ENCODE data around the gene PLEK2.

PLEK2 gene

DNA sequence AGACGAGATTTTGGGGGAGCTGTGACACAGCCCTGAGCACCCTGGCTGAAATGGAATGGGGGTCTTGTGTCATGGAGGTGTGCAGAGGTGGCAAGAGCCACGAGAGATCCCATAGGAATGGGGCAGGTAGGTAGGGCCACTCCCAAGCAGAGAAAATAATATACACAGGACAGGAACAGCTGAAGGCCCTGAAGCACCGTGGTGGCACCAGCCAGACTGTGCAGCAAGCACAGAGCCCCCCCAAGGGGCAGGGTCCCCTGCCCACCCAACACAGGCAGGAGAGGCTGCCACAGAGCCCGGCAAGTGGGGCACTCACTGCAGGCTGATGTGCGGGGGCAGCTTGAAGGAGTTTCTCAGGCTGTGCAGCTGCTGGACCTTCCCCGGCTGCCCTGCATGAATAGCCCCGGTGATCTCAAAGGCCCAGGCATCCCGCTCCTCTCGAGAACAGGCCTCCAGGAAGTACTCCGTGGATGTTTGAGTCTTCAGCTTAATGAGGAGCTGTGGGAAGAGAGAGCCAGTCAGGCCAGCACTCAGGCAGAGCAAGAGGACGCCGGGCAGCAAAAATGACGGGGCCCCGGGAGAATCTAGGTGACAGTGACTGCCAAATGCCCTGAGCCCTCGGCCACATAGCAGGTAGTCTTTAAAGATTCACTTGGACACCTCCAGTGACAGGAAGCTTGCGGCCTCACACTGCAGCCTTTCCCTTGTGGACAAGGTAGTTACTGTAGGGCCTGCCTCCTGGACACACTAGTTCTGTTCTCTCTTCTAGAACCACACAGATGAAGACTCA, 16.7 kb downstream of the PLEK2 start:
- Histone ChIP-seq H3K4me3 (replicated peaks; ENCODE audit: low read depth, low read length) (no peak overlapping the region), H3K36me3 (ENCODE audit: control insufficient read depth, insufficient read depth, low read length) (no peaks in the 10 kb centered on the region), H3K27me3 (replicated peaks; ENCODE audit: control insufficient read depth, insufficient read depth, low read length) (peaks cover 1% of the 10 kb centered on the region)
- no peak for DNase-seq (ENCODE audit: extremely low read depth, insufficient read length)
- no peak for TF ChIP-seq CTCF (IDR thresholded peaks at IDR 0.05; ENCODE audit: insufficient read depth, low read length, poor library complexity, severe bottlenecking)

DNA sequence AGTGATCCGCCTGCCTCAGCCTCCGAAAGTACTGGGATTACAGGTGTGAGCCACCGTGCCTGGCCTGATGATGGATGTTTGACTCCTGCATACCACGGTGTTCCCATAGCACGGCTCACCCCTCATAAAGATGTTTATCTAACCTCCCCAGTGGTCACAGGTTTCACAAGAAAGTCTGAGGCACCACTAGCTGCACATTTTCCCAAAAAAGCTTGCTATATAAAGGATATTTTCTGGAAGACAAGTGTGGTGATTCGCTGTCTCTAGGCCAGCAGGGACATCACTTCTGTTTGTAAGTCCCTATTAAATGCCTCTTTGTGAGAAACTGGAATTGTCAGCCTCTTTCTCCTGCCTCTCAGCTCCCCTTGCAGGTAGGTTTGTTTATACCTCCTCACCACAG, 18.3 kb downstream of the PLEK2 start:
- no peaks in the 10 kb centered on the region for H3K36me3 ChIP-seq (ENCODE audit: control insufficient read depth, insufficient read depth, low read length)
- no peaks in the 10 kb centered on the region for H3K27me3 ChIP-seq (replicated peaks; ENCODE audit: control insufficient read depth, insufficient read depth, low read length)
- DNase-seq (ENCODE audit: extremely low read depth, insufficient read length), result no peak
- no peak for TF ChIP-seq CTCF (IDR thresholded peaks at IDR 0.05; ENCODE audit: insufficient read depth, low read length, poor library complexity, severe bottlenecking)
- no peak overlapping the region for H3K4me3 ChIP-seq (replicated peaks; ENCODE audit: low read depth, low read length)

GRCh38 chr14:67392800-67393199, 19.2 kb downstream of the PLEK2 start:
- no peak overlapping the region for H3K4me3 ChIP-seq (replicated peaks; ENCODE audit: low read depth, low read length)
- no peak for TF ChIP-seq CTCF (IDR thresholded peaks at IDR 0.05; ENCODE audit: insufficient read depth, low read length, poor library complexity, severe bottlenecking)
- H3K27me3 ChIP-seq (replicated peaks; ENCODE audit: control insufficient read depth, insufficient read depth, low read length), result no peaks in the 10 kb centered on the region
- H3K36me3 ChIP-seq (ENCODE audit: control insufficient read depth, insufficient read depth, low read length), result peaks cover 3% of the 10 kb centered on the region
- DNase-seq (ENCODE audit: extremely low read depth, insufficient read length), result no peak

DNA sequence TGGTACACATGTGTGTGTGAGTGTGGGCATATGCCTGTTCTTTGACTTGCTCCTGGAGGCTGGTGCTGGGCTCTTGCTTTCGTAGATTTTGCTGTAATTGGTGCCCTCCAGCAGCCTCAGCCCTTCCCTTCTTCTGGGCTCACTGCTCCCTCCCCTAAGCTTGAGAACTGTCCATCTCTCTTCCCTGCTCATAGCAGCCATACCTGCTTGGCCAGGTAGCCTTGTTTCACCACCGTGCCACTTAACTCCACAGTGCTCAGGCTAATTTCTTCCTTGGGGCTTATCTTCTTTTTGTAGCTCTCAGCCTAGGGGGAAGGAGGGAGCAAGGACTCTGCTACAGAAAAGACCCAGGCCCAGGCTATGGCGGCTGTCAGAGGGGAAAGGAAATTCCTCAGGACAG, 19.8 kb downstream of the PLEK2 start:
- peaks cover 3% of the 10 kb centered on the region for H3K36me3 ChIP-seq (ENCODE audit: control insufficient read depth, insufficient read depth, low read length)
- DNase-seq (ENCODE audit: extremely low read depth, insufficient read length), result no peak
- no peak for TF ChIP-seq CTCF (IDR thresholded peaks at IDR 0.05; ENCODE audit: insufficient read depth, low read length, poor library complexity, severe bottlenecking)
- H3K27me3 ChIP-seq (replicated peaks; ENCODE audit: control insufficient read depth, insufficient read depth, low read length), result no peaks in the 10 kb centered on the region
- H3K4me3 ChIP-seq (replicated peaks; ENCODE audit: low read depth, low read length), result no peak overlapping the region

GRCh38 chr14:67391268-67391667, 20.7 kb downstream of the PLEK2 start:
- Histone ChIP-seq H3K4me3 (replicated peaks; ENCODE audit: low read depth, low read length) (no peak overlapping the region), H3K36me3 (ENCODE audit: control insufficient read depth, insufficient read depth, low read length) (peaks cover 3% of the 10 kb centered on the region), H3K27me3 (replicated peaks; ENCODE audit: control insufficient read depth, insufficient read depth, low read length) (no peaks in the 10 kb centered on the region)
- no peak for TF ChIP-seq CTCF (IDR thresholded peaks at IDR 0.05; ENCODE audit: insufficient read depth, low read length, poor library complexity, severe bottlenecking)
- DNase-seq (ENCODE audit: extremely low read depth, insufficient read length), result no peak
